K562 (cell line): Measurements from ENCODE around the gene SPEM1. TPM values are rescaled to one million over a fixed set of nuclear protein-coding genes. Genes with fewer than 3 reads are reported as not detected.
A peak's percentile ranks its signal among the peaks of the same experiment; 100 is the strongest.

Experiments used
- CEBPG ChIP-seq, 3 experiments: fragments of 200-800 bp in 1 of 3; sonication (Bioruptor generic) in 1 of 3; sonication (generic) in 1 of 3; formaldehyde crosslinking in 1 of 3; IDR thresholded peaks in 2 of 3; conservative IDR thresholded peaks in 1 of 3; 2 replicates each; pipeline versions ENCODE4 v1.6.1 to v1.8.0; 2016 to 2022; ENCODE audit warnings: missing compliant biosample characterization in 2 of 3, missing genetic modification characterization in 2 of 3, mild to moderate bottlenecking in 1 of 3, missing genetic modification reagents in 1 of 3
- EGR1 ChIP-seq: fragments of 450-650 bp; conservative IDR thresholded peaks from 2 replicates; pipeline ENCODE4 v1.6.1; 2017; ENCODE audit warnings: mild to moderate bottlenecking
- GTF2A2 ChIP-seq: IDR thresholded peaks from 2 replicates; pipeline ENCODE4 v1.6.1; 2016; ENCODE audit warnings: mild to moderate bottlenecking, missing genetic modification characterization, missing compliant biosample characterization
- NFE2L1 ChIP-seq: fragments of 450-650 bp; IDR thresholded peaks from 2 replicates; pipeline ENCODE4 v1.6.1; 2016; ENCODE audit warnings: missing genetic modification characterization, low read depth, mild to moderate bottlenecking, missing compliant biosample characterization, moderate library complexity, borderline replicate concordance
- NR2C1 ChIP-seq, 2 experiments: fragments of 450-650 bp; IDR thresholded peaks; 2 replicates each; pipeline ENCODE4 v1.6.1; 2017; ENCODE audit warnings: mild to moderate bottlenecking in 2 of 2, antibody characterized with exemption in 1 of 2, inconsistent platforms in 1 of 2, missing compliant biosample characterization in 1 of 2, missing genetic modification characterization in 1 of 2
- POU5F1 ChIP-seq: fragments of 150-350 bp; IDR thresholded peaks from 2 replicates; pipeline ENCODE4 v1.6.1; 2014; ENCODE audit warnings: borderline replicate concordance, low read length, low read depth, mild to moderate bottlenecking; ENCODE audit not compliant: partially characterized antibody
- RCOR1 ChIP-seq, 2 experiments: IDR thresholded peaks; 2 replicates each; pipeline ENCODE4 v1.6.1; 2012; ENCODE audit warnings: low read depth in 2 of 2, low read length in 2 of 2, borderline replicate concordance in 1 of 2, improper control_type of control experiment in 1 of 2
- SIX5 ChIP-seq, 2 experiments: IDR thresholded peaks; 2 replicates each; pipeline ENCODE4 v1.6.1; 2011; ENCODE audit warnings: low read length in 2 of 2, borderline replicate concordance in 1 of 2, low read depth in 1 of 2, mild to moderate bottlenecking in 1 of 2, moderate library complexity in 1 of 2; ENCODE audit not compliant: insufficient read depth in 1 of 2
- SP1 ChIP-seq: sonication (generic); formaldehyde crosslinking; IDR thresholded peaks from 2 replicates; pipeline ENCODE4 v1.8.1; 2022; ENCODE audit warnings: mild to moderate bottlenecking, missing genetic modification reagents
- ZBTB7A ChIP-seq: IDR thresholded peaks from 2 replicates; pipeline ENCODE4 v1.6.1; 2011; ENCODE audit warnings: low read depth, mild to moderate bottlenecking, low read length, moderate library complexity, borderline replicate concordance; ENCODE audit not compliant: control insufficient read depth
- ZNF41 ChIP-seq: fragments of 250-450 bp; sonication (Bioruptor Pico); conservative IDR thresholded peaks from 2 replicates; pipeline ENCODE4 v1.4.0; 2020; ENCODE audit warnings: mild to moderate bottlenecking
- ZNF764 ChIP-seq: fragments of 250-450 bp; sonication (Bioruptor Pico); IDR thresholded peaks from 2 replicates; pipeline ENCODE4 v1.4.0; 2020; ENCODE audit warnings: low read depth, mild to moderate bottlenecking, moderate library complexity
- ZSCAN29 ChIP-seq: fragments of 450-650 bp; IDR thresholded peaks from 2 replicates; pipeline ENCODE4 v1.6.1; 2017
- polyA plus RNA-seq, 8 experiments: library from polyadenylated mRNA; depleted of rRNA in 4 of 8; stranded (reverse) in 5 of 8; unstranded in 3 of 8; fragments of >200 nt; fragmentation: Nextera tagmentation in 2 of 8; fragmentation: Illumina TruSeq in 1 of 8; extraction: Ambion mirVana in 2 of 8; extraction: Trizol in 1 of 8; gene quantifications; 2 replicates each; pipeline versions ENCODE4 v1.2.1 to v1.2.3, GENCODE V29; 2011 to 2014; ENCODE audit warnings: inconsistent platforms in 1 of 8, missing spikeins in 1 of 8
- total RNA-seq, 7 experiments: library from RNA; depleted of rRNA in 6 of 7; stranded (reverse); fragments of >200 nt in 6 of 7; fragmentation: Illumina TruSeq in 2 of 7; extraction: Trizol in 2 of 7; gene quantifications; 2 replicates each; pipeline versions ENCODE4 v1.2.1 to v1.2.3, GENCODE V29; 2011 to 2021; ENCODE audit warnings: low replicate concordance in 1 of 7
- TF ChIP-seq, protein P1 (sequence below): sonication (generic); formaldehyde crosslinking; IDR thresholded peaks from 2 replicates; pipeline ENCODE4 v1.8.0; 2022; ENCODE audit warnings: missing genetic modification reagents, mild to moderate bottlenecking, moderate library complexity, borderline replicate concordance
- TF ChIP-seq, protein P2 (sequence below): fragments of 450-650 bp; IDR thresholded peaks from 2 replicates; pipeline ENCODE4 v1.6.1; 2017; ENCODE audit warnings: antibody characterized with exemption
- TF ChIP-seq, protein P3 (sequence below), 2 experiments: fragments of 450-650 bp; IDR thresholded peaks; 2 replicates each; pipeline ENCODE4 v1.6.1; 2016
- TF ChIP-seq, protein P4 (sequence below): sonication (generic); formaldehyde crosslinking; IDR thresholded peaks from 2 replicates; pipeline ENCODE4 v1.8.1; 2023; ENCODE audit warnings: mild to moderate bottlenecking, missing genetic modification reagents

Gene SPEM1
- total and polyA plus RNA-seq, 9 of the 15 experiments (the other 6 are each of a cell fraction or from before 2014, with no cell fraction given): not detected

DNA sequence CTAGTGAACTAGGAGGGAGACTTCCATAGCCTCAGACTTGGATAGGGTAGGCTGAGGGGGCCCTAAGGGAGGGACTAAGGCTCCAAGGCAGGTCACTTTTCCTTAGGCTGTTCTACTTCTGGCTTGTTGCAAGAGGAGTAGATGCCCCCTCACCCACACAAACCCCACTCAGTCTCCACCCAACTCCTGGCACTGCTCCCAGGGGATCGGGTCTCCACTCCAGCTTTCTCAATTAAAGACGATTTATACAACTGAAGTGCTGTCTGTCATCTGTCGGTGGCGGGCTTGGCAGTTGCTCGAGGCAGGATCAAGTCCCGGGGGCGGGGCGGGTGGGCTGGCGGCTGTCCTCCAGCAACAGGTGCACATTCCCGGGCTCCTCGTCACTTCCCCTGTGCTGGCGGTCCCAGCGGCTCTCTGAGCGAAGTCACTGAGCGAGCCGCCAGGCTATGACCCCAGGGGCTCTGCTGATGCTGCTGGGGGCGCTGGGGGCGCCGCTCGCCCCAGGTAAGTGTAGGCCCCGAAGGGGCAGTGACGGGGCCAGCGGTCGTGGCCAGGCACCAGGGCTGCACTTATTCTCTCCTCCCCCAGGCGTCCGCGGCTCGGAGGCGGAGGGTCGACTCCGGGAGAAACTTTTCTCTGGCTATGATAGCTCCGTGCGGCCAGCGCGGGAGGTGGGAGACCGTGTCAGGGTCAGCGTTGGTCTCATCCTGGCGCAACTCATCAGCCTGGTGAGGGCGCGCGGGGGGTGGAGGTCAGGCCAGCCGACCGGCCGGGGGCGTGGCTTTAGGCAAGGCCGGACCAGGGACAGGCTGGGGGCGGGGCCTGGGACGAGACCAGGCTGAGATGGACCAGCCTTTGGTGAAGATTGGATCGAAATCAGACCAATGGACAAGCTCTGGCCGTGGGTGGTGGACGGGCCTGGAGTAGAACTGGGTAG is 24.8 kb downstream of the SPEM1 start, which contains the start of gene CHRNB1 (continued):
- TF ChIP-seq ZSCAN29 (no peak), GTF2A2 (tag) (no peak), ZNF764 (CRISPR knock-in tag) (no peak), NR2C1 (IDR thresholded peaks at IDR 0.05) (peak; percentile 33; the same call in 1 of the 2 replicates), NR2C1 (tag; IDR thresholded peaks at IDR 0.05) (peak; percentile 44; the same call in 1 of the 2 replicates), SIX5 (IDR thresholded peaks at IDR 0.05; ENCODE audit: borderline replicate concordance in 1 of 2, insufficient read depth in 1 of 2, low read depth in 1 of 2, low read length in 2 of 2) (no peak), POU5F1 (no peak), NFE2L1 (tag) (no peak), ZBTB7A (peak; percentile 73; the same call in 1 of the 2 replicates), SP1 (CRISPR knock-in tag) (0 out of 2 replicates have a peak, but pooled peaks have one; percentile 32), RCOR1 (IDR thresholded peaks at IDR 0.05; ENCODE audit: borderline replicate concordance in 1 of 2, low read depth in 2 of 2, low read length in 2 of 2) (peak in 1 of 2 experiments; percentile 39; a peak in 1 of 4 replicates), EGR1 (0 out of 2 replicates have a peak, but pooled peaks have one; percentile 27), CEBPG (CRISPR knock-in tag; IDR thresholded peaks at IDR 0.05) (no peak), CEBPG (tag; conservative IDR thresholded peaks at IDR 0.05 in 1 of 2, IDR thresholded peaks at IDR 0.05 in 1 of 2) (no peak), ZNF41 (CRISPR knock-in tag) (no peak)
- TF ChIP-seq, protein P1, sequence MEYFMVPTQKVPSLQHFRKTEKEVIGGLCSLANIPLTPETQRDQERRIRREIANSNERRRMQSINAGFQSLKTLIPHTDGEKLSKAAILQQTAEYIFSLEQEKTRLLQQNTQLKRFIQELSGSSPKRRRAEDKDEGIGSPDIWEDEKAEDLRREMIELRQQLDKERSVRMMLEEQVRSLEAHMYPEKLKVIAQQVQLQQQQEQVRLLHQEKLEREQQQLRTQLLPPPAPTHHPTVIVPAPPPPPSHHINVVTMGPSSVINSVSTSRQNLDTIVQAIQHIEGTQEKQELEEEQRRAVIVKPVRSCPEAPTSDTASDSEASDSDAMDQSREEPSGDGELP (CRISPR knock-in tag): peak; percentile 54; the same call in 1 of the 2 replicates
- TF ChIP-seq, protein P2, sequence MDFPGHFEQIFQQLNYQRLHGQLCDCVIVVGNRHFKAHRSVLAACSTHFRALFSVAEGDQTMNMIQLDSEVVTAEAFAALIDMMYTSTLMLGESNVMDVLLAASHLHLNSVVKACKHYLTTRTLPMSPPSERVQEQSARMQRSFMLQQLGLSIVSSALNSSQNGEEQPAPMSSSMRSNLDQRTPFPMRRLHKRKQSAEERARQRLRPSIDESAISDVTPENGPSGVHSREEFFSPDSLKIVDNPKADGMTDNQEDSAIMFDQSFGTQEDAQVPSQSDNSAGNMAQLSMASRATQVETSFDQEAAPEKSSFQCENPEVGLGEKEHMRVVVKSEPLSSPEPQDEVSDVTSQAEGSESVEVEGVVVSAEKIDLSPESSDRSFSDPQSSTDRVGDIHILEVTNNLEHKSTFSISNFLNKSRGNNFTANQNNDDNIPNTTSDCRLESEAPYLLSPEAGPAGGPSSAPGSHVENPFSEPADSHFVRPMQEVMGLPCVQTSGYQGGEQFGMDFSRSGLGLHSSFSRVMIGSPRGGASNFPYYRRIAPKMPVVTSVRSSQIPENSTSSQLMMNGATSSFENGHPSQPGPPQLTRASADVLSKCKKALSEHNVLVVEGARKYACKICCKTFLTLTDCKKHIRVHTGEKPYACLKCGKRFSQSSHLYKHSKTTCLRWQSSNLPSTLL: no peak
- TF ChIP-seq, protein P3, sequence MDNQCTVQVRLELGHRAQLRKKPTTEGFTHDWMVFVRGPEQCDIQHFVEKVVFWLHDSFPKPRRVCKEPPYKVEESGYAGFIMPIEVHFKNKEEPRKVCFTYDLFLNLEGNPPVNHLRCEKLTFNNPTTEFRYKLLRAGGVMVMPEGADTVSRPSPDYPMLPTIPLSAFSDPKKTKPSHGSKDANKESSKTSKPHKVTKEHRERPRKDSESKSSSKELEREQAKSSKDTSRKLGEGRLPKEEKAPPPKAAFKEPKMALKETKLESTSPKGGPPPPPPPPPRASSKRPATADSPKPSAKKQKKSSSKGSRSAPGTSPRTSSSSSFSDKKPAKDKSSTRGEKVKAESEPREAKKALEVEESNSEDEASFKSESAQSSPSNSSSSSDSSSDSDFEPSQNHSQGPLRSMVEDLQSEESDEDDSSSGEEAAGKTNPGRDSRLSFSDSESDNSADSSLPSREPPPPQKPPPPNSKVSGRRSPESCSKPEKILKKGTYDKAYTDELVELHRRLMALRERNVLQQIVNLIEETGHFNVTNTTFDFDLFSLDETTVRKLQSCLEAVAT (IDR thresholded peaks at IDR 0.05): peak in 1 of 2 experiments; percentile 88; a peak in 2 of 4 replicates
- TF ChIP-seq, protein P4, sequence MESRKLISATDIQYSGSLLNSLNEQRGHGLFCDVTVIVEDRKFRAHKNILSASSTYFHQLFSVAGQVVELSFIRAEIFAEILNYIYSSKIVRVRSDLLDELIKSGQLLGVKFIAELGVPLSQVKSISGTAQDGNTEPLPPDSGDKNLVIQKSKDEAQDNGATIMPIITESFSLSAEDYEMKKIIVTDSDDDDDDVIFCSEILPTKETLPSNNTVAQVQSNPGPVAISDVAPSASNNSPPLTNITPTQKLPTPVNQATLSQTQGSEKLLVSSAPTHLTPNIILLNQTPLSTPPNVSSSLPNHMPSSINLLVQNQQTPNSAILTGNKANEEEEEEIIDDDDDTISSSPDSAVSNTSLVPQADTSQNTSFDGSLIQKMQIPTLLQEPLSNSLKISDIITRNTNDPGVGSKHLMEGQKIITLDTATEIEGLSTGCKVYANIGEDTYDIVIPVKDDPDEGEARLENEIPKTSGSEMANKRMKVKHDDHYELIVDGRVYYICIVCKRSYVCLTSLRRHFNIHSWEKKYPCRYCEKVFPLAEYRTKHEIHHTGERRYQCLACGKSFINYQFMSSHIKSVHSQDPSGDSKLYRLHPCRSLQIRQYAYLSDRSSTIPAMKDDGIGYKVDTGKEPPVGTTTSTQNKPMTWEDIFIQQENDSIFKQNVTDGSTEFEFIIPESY (CRISPR knock-in tag): peak; percentile 84
